Naive thymus-derived CD8-positive, alpha-beta T cell (primary cell): ENCODE measurements around the gene CH25H. TPM values are rescaled to one million over a fixed set of nuclear protein-coding genes. Genes with fewer than 3 reads are reported as not detected.

Source experiments
- ATAC-seq, 2 donors: fragments of 150-1000 bp; cut with Tn5 transposase in 1 of 2; sonication (Bioruptor Pico), chemical (Tn5 transposase) in 1 of 2; 1 replicate in 1 of 2; 2 replicates in 1 of 2; pipeline ENCODE4 v1.10.0; 2021; ENCODE audit warnings: mild to moderate bottlenecking in 2 of 2, moderate library complexity in 2 of 2
- POLR2A ChIA-PET: fragments of 350-600 bp; sonication (Branson Sonifier 250); formaldehyde crosslinking; loops from one replicate; lab custom pipeline; 2021; ENCODE audit warnings: antibody characterized with exemption; lab: Charles Lee
- DNase-seq, 10 donors: peaks; one replicate each; pipeline versions ENCODE4 v3.0.0 to v3.0.0-alpha.2; 2020 to 2022
- H3K27ac Mint-ChIP-seq, 10 donors: one replicate each; pipeline ENCODE4 v1.8.0; 2020 to 2022; ENCODE audit warnings: mild to moderate bottlenecking in 10 of 10, mixed read lengths in 10 of 10, moderate library complexity in 4 of 10, inconsistent platforms in 1 of 10
- H3K27me3 Mint-ChIP-seq, 5 donors: one replicate each; pipeline ENCODE4 v1.8.0; 2021 to 2022; ENCODE audit warnings: mixed read lengths in 5 of 5
- H3K36me3 Mint-ChIP-seq, 3 donors: one replicate each; pipeline ENCODE4 v1.8.0; 2020 to 2022; ENCODE audit warnings: mixed read lengths in 3 of 3, mild to moderate bottlenecking in 2 of 3, inconsistent platforms in 1 of 3
- H3K4me1 Mint-ChIP-seq, 4 donors: one replicate each; pipeline ENCODE4 v1.8.0; 2021 to 2022; ENCODE audit warnings: mixed read lengths in 4 of 4
- H3K4me3 Mint-ChIP-seq, 10 donors: one replicate each; pipeline ENCODE4 v1.8.0; 2020 to 2022; ENCODE audit warnings: mild to moderate bottlenecking in 10 of 10, mixed read lengths in 10 of 10, moderate library complexity in 6 of 10, inconsistent platforms in 1 of 10
- H3K9me3 Mint-ChIP-seq, 9 donors: one replicate each; pipeline ENCODE4 v1.8.0; 2020 to 2022; ENCODE audit warnings: mixed read lengths in 9 of 9, mild to moderate bottlenecking in 3 of 9, inconsistent platforms in 1 of 9, moderate library complexity in 1 of 9
- polyA plus RNA-seq, 3 donors: library from polyadenylated mRNA; unstranded; fragments of 300-500 nt; fragmentation: Illumina TruSeq; gene quantifications; one replicate each; pipeline ENCODE4 v1.2.3, GENCODE V29; 2021
- total RNA-seq, 8 experiments: library from RNA in 2 of 8; stranded (reverse) in 2 of 8; gene quantifications; one replicate each; pipeline ENCODE4 v1.2.3 and lab custom pipeline; 2021 to 2026

The CH25H gene
- total and polyA plus RNA-seq, 5 experiments from 2014 or later = 0.28 to 0.82 TPM; not detected in 3

DNA sequence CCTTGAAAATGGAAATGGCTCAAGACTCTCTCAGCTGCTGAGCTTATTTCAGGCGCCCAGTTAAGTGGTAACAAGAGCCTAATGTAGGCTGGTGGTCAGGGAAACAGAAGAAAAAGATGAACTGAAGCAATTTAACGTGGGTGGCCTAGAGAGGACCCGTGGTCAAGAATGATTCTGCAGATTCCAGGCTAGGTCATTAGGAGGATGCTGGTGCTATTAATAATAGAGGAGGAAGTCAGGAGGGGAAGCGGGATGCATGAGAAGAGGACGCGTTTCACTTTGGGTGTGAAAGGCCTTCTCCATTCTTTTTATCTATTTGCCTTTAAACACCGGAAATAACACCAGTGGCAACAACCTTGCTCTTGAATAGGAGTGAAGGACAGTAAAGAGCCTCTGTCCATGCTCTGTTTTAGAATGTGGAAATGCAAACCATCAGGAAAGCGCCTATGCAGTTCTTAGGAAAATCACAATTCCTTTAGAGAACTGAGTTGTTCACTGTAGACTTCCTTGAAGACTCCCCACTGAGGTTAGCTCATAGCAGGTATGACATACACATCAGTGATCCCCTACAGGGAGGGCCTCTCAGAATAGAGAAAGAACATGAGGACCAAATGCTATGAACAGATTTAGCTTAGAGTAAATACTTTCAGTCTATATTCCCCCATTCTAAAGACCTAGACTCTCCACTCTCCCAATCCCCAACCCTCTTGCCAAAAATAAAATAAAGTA is 35.9 kb upstream of the CH25H start:
- ATAC-seq (no peak), DNase-seq (no peak)
- Mint-ChIP-seq H3K27me3 (no peaks in the 10 kb centered on the region), H3K4me3 (peak overlapping the region in 1 of 10 donors; percentile 56), H3K27ac (peak overlapping the region in 1 of 10 donors; percentile 74), H3K4me1 (peaks cover 10 to 30% (median 12%) of the 10 kb centered on the region in 4 donors), H3K36me3 (peaks cover 0 to 62% (median 18%) of the 10 kb centered on the region in 3 donors), H3K9me3 (no peaks in the 10 kb centered on the region)
- POLR2A ChIA-PET = interaction anchor here (1.7 kb wide), 1 partner anchor 9 kb away, joined by 6 read pairs; the partner anchor contains the start of gene LIPA

GRCh38 chr10:89242345-89242684 is 35.2 kb upstream of the CH25H start:
- Mint-ChIP-seq H3K27me3 (no peaks in the 10 kb centered on the region), H3K9me3 (no peaks in the 10 kb centered on the region), H3K4me3 (no peak overlapping the region), H3K36me3 (peaks cover 0 to 68% (median 18%) of the 10 kb centered on the region in 3 donors), H3K4me1 (peaks cover 11 to 27% (median 12%) of the 10 kb centered on the region in 4 donors), H3K27ac (no peak overlapping the region)
- POLR2A ChIA-PET = interaction anchor here (1.7 kb wide), 1 partner anchor 9 kb away, joined by 6 read pairs; the partner anchor contains the start of gene LIPA
- DNase-seq (no peak), ATAC-seq (no peak)

DNA sequence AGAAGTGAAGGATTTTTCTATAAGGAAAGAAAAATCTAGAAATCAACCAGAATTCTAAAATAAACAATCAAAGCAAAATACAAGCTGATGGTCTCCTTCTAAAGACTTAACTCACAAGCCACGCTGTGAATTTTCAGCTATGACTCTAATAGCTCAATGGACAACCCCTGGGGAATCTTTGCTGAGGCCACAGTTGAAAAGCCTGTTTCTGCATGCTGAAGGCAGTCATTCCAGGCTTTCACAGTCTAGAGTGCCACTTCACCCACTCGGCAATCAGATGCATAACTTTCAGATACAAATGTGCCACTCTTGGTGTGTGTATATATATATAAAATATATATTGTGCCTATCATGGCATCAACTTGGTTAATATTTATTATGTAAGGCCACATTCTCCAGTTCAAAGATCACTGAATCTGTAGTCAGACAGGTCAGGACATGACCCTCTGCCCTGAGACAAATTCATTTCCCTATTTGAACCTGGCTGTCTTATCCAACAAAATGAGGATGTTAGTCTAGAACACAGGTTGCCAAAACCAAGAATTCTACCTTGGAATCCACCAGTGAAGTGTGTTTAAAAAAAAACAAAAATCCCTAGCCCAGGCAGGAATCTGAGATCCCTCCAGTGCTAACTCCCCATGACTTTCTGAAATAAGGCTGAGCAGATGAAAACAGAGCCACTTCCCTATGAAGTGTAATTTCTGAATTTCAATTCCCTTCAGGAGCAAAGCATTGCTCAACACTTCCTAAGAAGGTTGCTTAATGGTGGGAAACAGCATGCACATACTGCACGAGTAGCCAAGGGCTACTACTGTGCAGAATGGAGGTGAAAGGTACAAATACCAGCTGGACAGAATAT is 34.6 kb upstream of the CH25H start:
- ATAC-seq (no peak), DNase-seq (no peak)
- no peaks in the 10 kb centered on the region for H3K27me3 Mint-ChIP-seq
- peaks cover 0 to 70% (median 18%) of the 10 kb centered on the region in 3 donors for H3K36me3 Mint-ChIP-seq
- no peak overlapping the region for H3K4me3 Mint-ChIP-seq
- POLR2A ChIA-PET = interaction anchor here (1.7 kb wide), 1 partner anchor 10 kb away, joined by 6 read pairs; the partner anchor contains the start of gene LIPA
- no peak overlapping the region for H3K27ac Mint-ChIP-seq
- H3K4me1 Mint-ChIP-seq = peaks cover 11 to 27% (median 12%) of the 10 kb centered on the region in 4 donors
- no peaks in the 10 kb centered on the region for H3K9me3 Mint-ChIP-seq

- Mint-ChIP-seq H3K27ac (peak overlapping the region in 1 of 10 donors; percentile 15), H3K36me3 (peaks cover 0 to 75% (median 18%) of the 10 kb centered on the region in 3 donors)
These were observed 33.9 kb upstream of the CH25H start for GRCh38 chr10:89241026-89241425.

GRCh38 chr10:89240519-89240918 is 33.4 kb upstream of the CH25H start:
- Mint-ChIP-seq H3K27me3 (no peaks in the 10 kb centered on the region), H3K4me3 (no peak overlapping the region), H3K36me3 (peaks cover 0 to 73% (median 16%) of the 10 kb centered on the region in 3 donors), H3K27ac (peak overlapping the region in 1 of 10 donors; percentile 15), H3K9me3 (no peaks in the 10 kb centered on the region), H3K4me1 (peaks cover 11 to 25% (median 12%) of the 10 kb centered on the region in 4 donors)
- DNase-seq = no peak
- POLR2A ChIA-PET = interaction anchor here (0.6 kb wide), 1 partner anchor 11 kb away, joined by 5 read pairs; no protein-coding TSS in a partner anchor
- no peak for ATAC-seq

More at GRCh38 chr10:89241026-89241425, 33.9 kb upstream of the CH25H start:
- POLR2A ChIA-PET = interaction anchor here (0.6 kb wide), 1 partner anchor 11 kb away, joined by 5 read pairs; no protein-coding TSS in a partner anchor
- H3K27me3 Mint-ChIP-seq = no peaks in the 10 kb centered on the region
- no peak for DNase-seq
- peaks cover 11 to 27% (median 12%) of the 10 kb centered on the region in 4 donors for H3K4me1 Mint-ChIP-seq
- no peaks in the 10 kb centered on the region for H3K9me3 Mint-ChIP-seq
- H3K4me3 Mint-ChIP-seq = no peak overlapping the region
- ATAC-seq = no peak

DNA sequence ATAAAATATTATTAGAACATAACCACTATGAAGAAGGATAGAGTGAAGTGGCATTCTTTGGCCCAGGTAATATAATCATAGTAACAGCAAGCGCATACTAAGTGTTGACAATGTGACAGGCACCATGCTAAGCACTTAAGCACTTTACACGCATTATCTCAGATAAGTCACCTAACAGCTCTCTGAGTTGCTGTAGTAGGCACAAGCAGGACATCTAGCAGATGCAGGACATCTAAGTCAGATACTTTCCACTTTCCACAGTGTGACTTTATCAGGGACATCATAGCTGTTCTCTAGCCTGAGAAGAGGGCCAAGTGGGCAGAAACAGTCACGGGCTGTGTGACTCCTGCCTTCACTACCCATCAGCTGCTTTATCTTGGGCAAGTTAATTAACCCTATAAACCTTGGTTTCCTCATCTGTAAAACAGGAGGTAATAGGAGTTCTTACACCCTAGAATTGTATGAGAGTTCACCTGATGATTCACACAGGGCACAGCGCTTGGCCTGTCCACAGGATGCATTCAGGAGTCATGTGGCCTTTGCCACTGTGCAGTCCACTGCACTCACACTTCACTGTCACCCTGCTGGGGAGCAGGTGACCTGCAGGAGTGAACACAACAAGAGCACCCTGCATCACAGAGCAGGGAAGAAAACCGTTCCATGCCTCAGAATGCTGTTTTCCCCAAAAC is 32.0 kb upstream of the CH25H start:
- Mint-ChIP-seq H3K4me1 (peaks cover 11 to 24% (median 12%) of the 10 kb centered on the region in 4 donors), H3K27ac (no peak overlapping the region), H3K9me3 (no peaks in the 10 kb centered on the region), H3K4me3 (no peak overlapping the region), H3K27me3 (no peaks in the 10 kb centered on the region), H3K36me3 (peaks cover 0 to 73% (median 19%) of the 10 kb centered on the region in 3 donors)
- POLR2A ChIA-PET = no interaction called here
- ATAC-seq (no peak), DNase-seq (no peak)

- no peaks in the 10 kb centered on the region for H3K9me3 Mint-ChIP-seq
- peaks cover 7 to 13% (median 11%) of the 10 kb centered on the region in 4 donors for H3K4me1 Mint-ChIP-seq
- peaks cover 0 to 72% (median 22%) of the 10 kb centered on the region in 3 donors for H3K36me3 Mint-ChIP-seq
- no peak for DNase-seq
- H3K4me3 Mint-ChIP-seq = no peak overlapping the region
- POLR2A ChIA-PET = no interaction called here
- H3K27me3 Mint-ChIP-seq = no peaks in the 10 kb centered on the region
- no peak for ATAC-seq
- H3K27ac Mint-ChIP-seq = no peak overlapping the region
These were observed 30.7 kb upstream of the CH25H start for GRCh38 chr10:89237849-89238248.

- no peak overlapping the region for H3K27ac Mint-ChIP-seq
- H3K9me3 Mint-ChIP-seq = no peaks in the 10 kb centered on the region
- H3K27me3 Mint-ChIP-seq = no peaks in the 10 kb centered on the region
- no peak overlapping the region for H3K4me3 Mint-ChIP-seq
- DNase-seq (no peak), ATAC-seq (no peak)
- peaks cover 3 to 16% (median 6%) of the 10 kb centered on the region in 4 donors for H3K4me1 Mint-ChIP-seq
- peaks cover 0 to 78% (median 19%) of the 10 kb centered on the region in 3 donors for H3K36me3 Mint-ChIP-seq
- POLR2A ChIA-PET = no interaction called here
These were observed 29.2 kb upstream of the CH25H start for GRCh38 chr10:89236226-89236797.

- Mint-ChIP-seq H3K27ac (no peak overlapping the region), H3K4me1 (peaks cover 3 to 13% (median 6%) of the 10 kb centered on the region in 4 donors), H3K36me3 (peaks cover 0 to 79% (median 24%) of the 10 kb centered on the region in 3 donors), H3K27me3 (no peaks in the 10 kb centered on the region), H3K9me3 (no peaks in the 10 kb centered on the region), H3K4me3 (no peak overlapping the region)
- ATAC-seq (no peak), DNase-seq (no peak)
- POLR2A ChIA-PET = no interaction called here
These were observed 28.1 kb upstream of the CH25H start for GRCh38 chr10:89235073-89235798.

DNA sequence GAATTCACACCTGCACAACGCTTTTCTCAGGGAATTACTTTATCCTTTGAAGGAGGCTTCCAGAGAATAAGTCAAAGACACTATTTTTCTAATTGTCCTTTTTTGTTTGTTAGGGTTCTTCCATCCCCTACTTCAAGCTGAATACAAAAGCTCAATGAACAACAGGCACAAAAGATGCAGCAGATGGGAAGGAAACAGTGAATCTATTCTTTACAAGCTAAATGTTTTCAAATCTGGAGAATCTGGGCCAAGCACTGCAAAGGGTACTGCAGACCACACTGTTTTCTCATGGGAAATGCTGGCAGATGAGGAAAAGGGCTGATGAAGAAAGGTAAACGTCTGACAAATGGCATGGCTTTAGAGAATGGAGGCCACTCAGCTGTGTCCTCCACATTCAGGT is 25.9 kb upstream of the CH25H start:
- peak overlapping the region in 1 of 10 donors; percentile 22 for H3K27ac Mint-ChIP-seq
- H3K4me1 Mint-ChIP-seq = peaks cover 0 to 7% (median 3%) of the 10 kb centered on the region in 4 donors
- H3K4me3 Mint-ChIP-seq = no peak overlapping the region
- ATAC-seq (no peak), DNase-seq (no peak)
- no peaks in the 10 kb centered on the region for H3K9me3 Mint-ChIP-seq
- H3K36me3 Mint-ChIP-seq = peaks cover 0 to 72% (median 18%) of the 10 kb centered on the region in 3 donors
- H3K27me3 Mint-ChIP-seq = no peaks in the 10 kb centered on the region
- POLR2A ChIA-PET = no interaction called here

DNA sequence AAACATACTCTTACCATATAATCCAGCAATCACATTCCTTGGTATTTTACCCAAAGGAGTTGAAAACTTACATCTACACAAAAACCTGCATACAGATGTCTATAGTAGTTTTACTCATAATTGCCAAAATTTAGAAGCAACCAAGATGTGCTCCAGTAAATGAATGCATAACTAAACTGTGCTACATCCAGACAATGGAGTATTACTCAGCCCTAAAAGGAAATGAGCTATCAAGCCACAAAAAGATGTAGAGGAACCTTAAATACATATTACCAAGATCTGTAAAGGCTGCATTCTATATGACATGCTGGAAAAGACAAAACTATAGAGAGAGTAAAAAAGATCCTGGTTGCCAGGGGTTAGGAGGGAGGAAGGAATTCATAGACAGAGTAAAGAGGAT is 21.8 kb upstream of the CH25H start:
- DNase-seq (no peak), ATAC-seq (no peak)
- no peak overlapping the region for H3K4me3 Mint-ChIP-seq
- H3K9me3 Mint-ChIP-seq = no peaks in the 10 kb centered on the region
- no peak overlapping the region for H3K27ac Mint-ChIP-seq
- H3K27me3 Mint-ChIP-seq = no peaks in the 10 kb centered on the region
- peaks cover 5 to 14% (median 12%) of the 10 kb centered on the region in 4 donors for H3K4me1 Mint-ChIP-seq
- POLR2A ChIA-PET = no interaction called here
- H3K36me3 Mint-ChIP-seq = peaks cover 0 to 74% (median 12%) of the 10 kb centered on the region in 3 donors
